Endothelial cell of umbilical vein (primary cell): ENCODE data around the gene TAGLN2. TPM values are rescaled to one million over a fixed set of nuclear protein-coding genes. Genes with fewer than 3 reads are reported as not detected.

ENCODE experiments used
- BruUV-seq: library from RNA; stranded (reverse); fragments of 400-500 nt; replicated peaks from 2 replicates; lab custom pipeline; 2021; lab: Mats Ljungman, UMichigan
- CTCF ChIA-PET: fragments of 300-600, 350-600 bp; sonication (Branson Sonifier 250); formaldehyde crosslinking; loops from one replicate; lab custom pipeline; 2021; ENCODE audit warnings: antibody characterized with exemption, inconsistent platforms; lab: Charles Lee
- POLR2A ChIA-PET: fragments of 300-600, 350-600 bp; sonication (Branson Sonifier 250); formaldehyde crosslinking; loops from one replicate; lab custom pipeline; 2021; ENCODE audit warnings: antibody characterized with exemption, inconsistent platforms; lab: Charles Lee
- DNase-seq: peaks from one replicate; pipeline ENCODE4 v3.0.0-alpha.2; 2011; ENCODE audit warnings: low read depth, low spot score
- FAIRE-seq: peaks from 2 replicates; lab custom pipeline; 2011; peaks lifted over from hg19 to GRCh38; lab: Jason Lieb, UNC
- H2AFZ ChIP-seq: 2 replicates; pipeline ENCODE4 v1.6.0; 2012; ENCODE audit warnings: low read depth, low read length, control low read depth, inconsistent platforms
- H3K27ac ChIP-seq: 2 replicates; pipeline ENCODE4 v1.5.1; 2011; ENCODE audit warnings: low read depth, mild to moderate bottlenecking, control low read depth, low read length, moderate library complexity; ENCODE audit not compliant: insufficient read depth
- H3K27me3 ChIP-seq, 2 experiments: 2 replicates each; pipeline versions ENCODE4 v1.6.0 to v1.6.1; 2011; ENCODE audit warnings: low read length in 2 of 2, mixed read lengths in 1 of 2; ENCODE audit not compliant: control insufficient read depth in 2 of 2, insufficient read depth in 2 of 2
- H3K36me3 ChIP-seq, 2 experiments: 2 replicates in 1 of 2; 3 replicates in 1 of 2; pipeline ENCODE4 v1.5.1; 2011; ENCODE audit warnings: low read length in 2 of 2, mild to moderate bottlenecking in 1 of 2, moderate library complexity in 1 of 2; ENCODE audit not compliant: control insufficient read depth in 2 of 2, insufficient read depth in 2 of 2; ENCODE audit errors: extremely low read depth in 1 of 2
- H3K4me1 ChIP-seq: 3 replicates; pipeline ENCODE4 v1.5.1; 2011; ENCODE audit warnings: mild to moderate bottlenecking, low read length; ENCODE audit not compliant: control insufficient read depth, insufficient read depth; ENCODE audit errors: extremely low read depth
- H3K4me2 ChIP-seq: 2 replicates; pipeline ENCODE4 v1.6.1; 2011; ENCODE audit warnings: low read length, control low read depth, mixed read lengths; ENCODE audit not compliant: insufficient read depth
- H3K4me3 ChIP-seq, 3 experiments: fragments of 200-600 bp in 1 of 3; sonication (generic), shearing (Covaris generic) in 1 of 3; replicated peaks in 1 of 3; 2 replicates each; pipeline ENCODE4 v1.5.1; 2011 to 2016; ENCODE audit warnings: control low read depth in 3 of 3, low read length in 3 of 3, mild to moderate bottlenecking in 2 of 3, inconsistent platforms in 1 of 3, low read depth in 1 of 3, moderate library complexity in 1 of 3; ENCODE audit not compliant: insufficient read depth in 1 of 3
- H3K79me2 ChIP-seq: 2 replicates; pipeline ENCODE4 v1.6.0; 2012; ENCODE audit warnings: low read length, inconsistent platforms; ENCODE audit not compliant: control insufficient read depth, insufficient read depth
- H3K9ac ChIP-seq: replicated peaks from 2 replicates; pipeline ENCODE3; 2011; ENCODE audit warnings: low read length, control low read depth; ENCODE audit not compliant: insufficient read depth; ENCODE audit errors: extremely low read depth
- H3K9me1 ChIP-seq: replicated peaks from 3 replicates; pipeline ENCODE4 v1.6.0; 2011; ENCODE audit warnings: mild to moderate bottlenecking, low read length; ENCODE audit not compliant: control insufficient read depth, insufficient read depth; ENCODE audit errors: extremely low read depth
- H3K9me3 ChIP-seq: replicated peaks from 2 replicates; pipeline ENCODE4 v1.5.1; 2012; ENCODE audit warnings: low read length, inconsistent platforms; ENCODE audit not compliant: control insufficient read depth, insufficient read depth
- H4K20me1 ChIP-seq: replicated peaks from 2 replicates; pipeline ENCODE3; 2011; ENCODE audit warnings: mild to moderate bottlenecking, low read length; ENCODE audit not compliant: control insufficient read depth, insufficient read depth; ENCODE audit errors: extremely low read depth
- CTCF ChIP-seq, 2 donors: IDR thresholded peaks; 1 replicate in 1 of 2; 2 replicates in 1 of 2; pipeline ENCODE4 v1.5.1; 2011; ENCODE audit warnings: low read length in 2 of 2, mild to moderate bottlenecking in 2 of 2, moderate library complexity in 2 of 2, control low read depth in 1 of 2, inconsistent platforms in 1 of 2, low read depth in 1 of 2; ENCODE audit not compliant: insufficient read depth in 1 of 2; ENCODE audit errors: extremely low read depth in 1 of 2
- EZH2 ChIP-seq: IDR thresholded peaks from 2 replicates; pipeline ENCODE4 v1.6.1; 2012; ENCODE audit warnings: borderline replicate concordance, low read depth, mild to moderate bottlenecking, moderate library complexity, low read length, inconsistent platforms; ENCODE audit not compliant: severe bottlenecking
- FOS ChIP-seq: IDR thresholded peaks from 2 replicates; pipeline ENCODE4 v1.6.1; 2011; ENCODE audit warnings: mild to moderate bottlenecking, low read length, moderate library complexity, borderline replicate concordance; ENCODE audit not compliant: insufficient read depth
- GATA2 ChIP-seq: IDR thresholded peaks from 2 replicates; pipeline ENCODE4 v1.7.0; 2011; ENCODE audit warnings: low read depth, mild to moderate bottlenecking, moderate library complexity, mixed read lengths, low read length; ENCODE audit not compliant: insufficient read length, insufficient read depth
- JUN ChIP-seq: IDR thresholded peaks from 2 replicates; pipeline ENCODE4 v1.6.1; 2011; ENCODE audit warnings: borderline replicate concordance, low read depth; ENCODE audit not compliant: insufficient read length, insufficient read depth
- MYC ChIP-seq: IDR thresholded peaks from one replicate; pipeline ENCODE4 v1.6.1; 2011; ENCODE audit warnings: mild to moderate bottlenecking, low read depth, low read length
- POLR2A ChIP-seq: IDR thresholded peaks from 2 replicates; pipeline ENCODE4 v1.6.1; 2012; ENCODE audit warnings: low read depth, mild to moderate bottlenecking, control low read depth, low read length
- POLR2AphosphoS5 ChIP-seq: IDR thresholded peaks from 2 replicates; pipeline ENCODE4 v1.6.1; 2012; ENCODE audit warnings: low read depth, mild to moderate bottlenecking, control low read depth, low read length, moderate library complexity; ENCODE audit not compliant: insufficient read depth
- dilution Hi-C: fragments of 300-500 bp; cut with MboI; formaldehyde crosslinking; loops from one replicate; pipeline ENCODE4 v1.15.0; 2019; ENCODE audit warnings: low sequenced_read_pairs; ENCODE audit not compliant: extremely low pct_ligation_motif_present
- intact Hi-C: fragments of 100-400 bp; cut with micrococcal nuclease; formaldehyde crosslinking; loops from one replicate; pipeline ENCODE4 v1.10.0; 2022
- polyA plus RNA-seq, 4 experiments: library from polyadenylated mRNA; depleted of rRNA in 3 of 4; stranded (reverse) in 3 of 4; unstranded in 1 of 4; fragments of >200 nt; gene quantifications; 2 replicates each; pipeline versions ENCODE4 v1.2.1 to v1.2.3, GENCODE V29; 2011 to 2012; ENCODE audit warnings: missing spikeins in 1 of 4
- total RNA-seq: library from RNA; stranded (reverse); gene quantifications from 2 replicates; pipeline ENCODE4 v1.2.3, GENCODE V29; 2021
- TF ChIP-seq, protein P1 (sequence below): IDR thresholded peaks from 2 replicates; pipeline ENCODE4 v1.6.1; 2011; ENCODE audit not compliant: insufficient read depth, insufficient read length

TAGLN2 gene
- total and polyA plus RNA-seq, 2 donors (not counting 3 experiments of a cell fraction or from before 2014, with no cell fraction given): 646 to 1,279 TPM

GRCh38 chr1:159935305-159935704 lies 10.0 kb upstream of the TAGLN2 start:
- dilution Hi-C loops: no loop called here
- Histone ChIP-seq H3K4me2 (no peak overlapping the region), H3K9me1 (no peaks in the 10 kb centered on the region), H3K9ac (no peak overlapping the region), H3K9me3 (no peaks in the 10 kb centered on the region), H3K27me3 (peaks cover 0 to 14% of the 10 kb centered on the region in 2 experiments), H4K20me1 (no peaks in the 10 kb centered on the region), H3K36me3 (no peaks in the 10 kb centered on the region), H3K79me2 (no peaks in the 10 kb centered on the region), H3K27ac (no peak overlapping the region), H2AFZ (no peak overlapping the region), H3K4me3 (no peak overlapping the region), H3K4me1 (no peaks in the 10 kb centered on the region)
- CTCF ChIA-PET: interaction anchor here (0.6 to 13.3 kb wide), 5 partner anchors 10 to 441 kb away, joined by 3 to 169 read pairs (median 4); partner anchors contain the start of gene IGSF9
- FAIRE-seq (no peak), DNase-seq (no peak)
- intact Hi-C loops: loop anchor here (5.0 kb wide), 1 partner anchor 162 kb away; the partner anchor contains the start of gene IGSF8
- POLR2A ChIA-PET: no interaction called here
- BruUV-seq: no TSS peak
- TF ChIP-seq POLR2AphosphoS5 (no peak), FOS (no peak), JUN (no peak)

DNA sequence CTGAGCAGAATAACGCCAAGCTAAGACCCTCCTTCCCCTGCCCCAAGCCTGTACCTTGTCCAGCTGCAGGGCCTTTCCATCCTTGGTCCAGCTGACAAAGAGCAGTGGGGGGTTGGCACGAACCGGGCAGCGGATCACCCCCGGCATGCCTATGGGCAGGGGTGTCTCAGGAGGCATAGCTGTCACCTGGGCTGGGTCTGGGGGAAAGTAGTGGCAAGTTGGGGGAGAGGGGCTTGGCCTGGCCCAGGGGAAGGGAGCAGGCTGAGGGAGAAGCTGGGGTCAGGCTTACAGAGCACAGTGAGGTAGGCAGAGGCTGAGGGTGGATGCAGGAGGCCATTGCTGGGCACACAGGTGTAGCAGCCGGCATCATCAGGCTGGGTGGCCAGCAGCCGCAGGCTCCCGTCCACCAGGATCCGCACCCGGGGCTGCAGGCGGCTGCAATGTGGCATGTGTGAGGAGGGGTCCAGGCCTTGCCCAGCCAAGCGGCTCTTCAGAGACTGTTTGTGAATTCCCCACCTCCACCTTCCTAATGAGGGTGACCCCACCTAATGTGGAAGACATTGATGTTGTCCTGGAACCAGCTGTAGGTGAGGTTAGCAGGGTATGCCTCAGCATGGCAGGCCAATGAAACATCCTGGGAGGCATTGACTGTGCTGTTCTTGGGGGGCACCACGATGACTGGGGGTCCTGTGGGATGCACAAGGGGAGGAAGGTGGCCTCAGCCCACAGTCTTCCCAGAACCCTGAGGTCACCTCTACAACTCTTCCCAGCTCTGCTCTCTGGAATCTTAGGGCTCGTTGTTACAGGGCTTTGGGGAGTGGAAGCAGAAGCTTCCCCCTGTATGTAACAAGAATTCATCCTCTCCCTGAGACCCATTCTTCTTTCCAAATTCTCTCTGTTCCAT lies 9.1 kb upstream of the TAGLN2 start:
- TF ChIP-seq JUN: no peak
- TF ChIP-seq EZH2: no peak
- TF ChIP-seq POLR2A: no peak
- TF ChIP-seq FOS: no peak
- TF ChIP-seq CTCF (IDR thresholded peaks at IDR 0.05; ENCODE audit: extremely low read depth in 1 of 2, insufficient read depth in 1 of 2, low read depth in 1 of 2, low read length in 2 of 2): no peak
- no peak for TF ChIP-seq MYC
- TF ChIP-seq, protein P1, sequence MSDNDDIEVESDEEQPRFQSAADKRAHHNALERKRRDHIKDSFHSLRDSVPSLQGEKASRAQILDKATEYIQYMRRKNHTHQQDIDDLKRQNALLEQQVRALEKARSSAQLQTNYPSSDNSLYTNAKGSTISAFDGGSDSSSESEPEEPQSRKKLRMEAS: no peak
- TF ChIP-seq GATA2: no peak
- no peak for TF ChIP-seq POLR2AphosphoS5
- peaks cover 0 to 14% of the 10 kb centered on the region in 2 experiments for H3K27me3 ChIP-seq
- H3K4me2 ChIP-seq: no peak overlapping the region
- ChIA-PET POLR2A (no interaction called here), CTCF (interaction anchor here (1.0 to 13.3 kb wide), 4 partner anchors 11 to 144 kb away, joined by 3 to 169 read pairs (median 4); partner anchors contain the start of gene IGSF9)
- H3K9me1 ChIP-seq: no peaks in the 10 kb centered on the region
- H3K9me3 ChIP-seq: no peaks in the 10 kb centered on the region
- no peaks in the 10 kb centered on the region for H4K20me1 ChIP-seq
- no peak overlapping the region for H2AFZ ChIP-seq
- dilution Hi-C loops (no loop called here), intact Hi-C loops (loop anchor here (5.0 kb wide), 1 partner anchor 163 kb away; the partner anchor contains the start of gene IGSF8)
- BruUV-seq: no TSS peak
- no peaks in the 10 kb centered on the region for H3K79me2 ChIP-seq
- no peaks in the 10 kb centered on the region for H3K4me1 ChIP-seq
- H3K27ac ChIP-seq: no peak overlapping the region
- DNase-seq (no peak), FAIRE-seq (no peak)
- no peak overlapping the region for H3K9ac ChIP-seq
- H3K4me3 ChIP-seq: no peak overlapping the region
- no peaks in the 10 kb centered on the region for H3K36me3 ChIP-seq
